H1 (cell line): ENCODE results near the gene MYO5A. TPM values are rescaled to one million over a fixed set of nuclear protein-coding genes. Genes with fewer than 3 reads are reported as not detected.
A peak's percentile ranks its signal among the peaks of the same experiment; 100 is the strongest.

Experiments
- CTCF ChIA-PET: fragments of 300-600 bp; sonication (Branson Sonifier 250); formaldehyde crosslinking; loops from one replicate; lab custom pipeline; 2021; ENCODE audit not compliant: partially characterized antibody; lab: Charles Lee
- POLR2A ChIA-PET: fragments of 300-600 bp; sonication (Branson Sonifier 250); formaldehyde crosslinking; loops from one replicate; lab custom pipeline; 2021; ENCODE audit warnings: inconsistent platforms; ENCODE audit not compliant: partially characterized antibody; lab: Charles Lee
- DNase-seq, 2 experiments: peaks; one replicate each; pipeline versions ENCODE4 v3.0.0 to v3.0.0-alpha.2; 2010 to 2022; ENCODE audit warnings: low spot score in 2 of 2, low read depth in 1 of 2, mixed read lengths in 1 of 2
- FAIRE-seq: peaks from 2 replicates; lab custom pipeline; 2011; peaks lifted over from hg19 to GRCh38; lab: Jason Lieb, UNC
- H2AFZ ChIP-seq: 2 replicates; pipeline ENCODE4 v1.8.1; 2012; ENCODE audit warnings: low read length, inconsistent platforms
- H2AK5ac ChIP-seq: 2 replicates; pipeline ENCODE4 v1.6.1; 2013; ENCODE audit warnings: low read depth, low read length
- H2BK120ac ChIP-seq: replicated peaks from 2 replicates; pipeline ENCODE3; 2013; ENCODE audit warnings: low read depth, low read length, inconsistent platforms
- H2BK12ac ChIP-seq: 2 replicates; pipeline ENCODE4 v1.6.1; 2013; ENCODE audit warnings: low read depth, low read length
- H2BK15ac ChIP-seq: 2 replicates; pipeline ENCODE4 v1.6.1; 2013; ENCODE audit warnings: low read length
- H2BK20ac ChIP-seq: 2 replicates; pipeline ENCODE4 v1.6.1; 2013; ENCODE audit warnings: low read length
- H2BK5ac ChIP-seq: 2 replicates; pipeline ENCODE4 v1.6.1; 2013; ENCODE audit warnings: low read depth, low read length
- H3K14ac ChIP-seq: 2 replicates; pipeline ENCODE4 v1.6.1; 2013; ENCODE audit warnings: inconsistent platforms; ENCODE audit not compliant: insufficient read length
- H3K18ac ChIP-seq: 2 replicates; pipeline ENCODE4 v1.6.1; 2013; ENCODE audit warnings: low read length; ENCODE audit errors: extremely low read depth
- H3K23ac ChIP-seq: 2 replicates; pipeline ENCODE4 v1.6.1; 2013; ENCODE audit warnings: inconsistent platforms; ENCODE audit not compliant: insufficient read length
- H3K23me2 ChIP-seq: 2 replicates; pipeline ENCODE4 v1.6.1; 2013; ENCODE audit warnings: low read depth, low read length
- H3K27ac ChIP-seq: 2 replicates; pipeline ENCODE4 v1.6.1; 2011; ENCODE audit warnings: low read depth, low read length, inconsistent platforms
- H3K27me3 ChIP-seq, 4 experiments: replicated peaks in 1 of 4; 1 replicate in 1 of 4; 2 replicates in 3 of 4; pipeline versions ENCODE4 v1.6.1 to v1.8.1; 2011 to 2013; ENCODE audit warnings: low read length in 3 of 4, mild to moderate bottlenecking in 3 of 4, inconsistent platforms in 2 of 4, mixed read lengths in 2 of 4, moderate library complexity in 1 of 4; ENCODE audit not compliant: control insufficient read depth in 3 of 4, insufficient read depth in 3 of 4; ENCODE audit errors: extremely low read depth in 1 of 4
- H3K36me3 ChIP-seq, 4 experiments: 2 replicates each; pipeline versions ENCODE4 v1.6.1 to v1.8.1; 2011 to 2013; ENCODE audit warnings: mild to moderate bottlenecking in 4 of 4, low read length in 3 of 4, moderate library complexity in 2 of 4, control low read depth in 1 of 4, inconsistent platforms in 1 of 4; ENCODE audit not compliant: insufficient read depth in 4 of 4, control insufficient read depth in 2 of 4
- H3K4ac ChIP-seq: replicated peaks from 2 replicates; pipeline ENCODE3; 2013; ENCODE audit warnings: low read length, low read depth, mixed read lengths, inconsistent platforms; ENCODE audit not compliant: insufficient read length
- H3K4me1 ChIP-seq, 4 experiments: replicated peaks in 1 of 4; 1 replicate in 1 of 4; 2 replicates in 3 of 4; pipeline versions ENCODE4 v1.6.1 to v1.8.1; 2011 to 2013; ENCODE audit warnings: low read length in 3 of 4, inconsistent platforms in 2 of 4, mixed read lengths in 1 of 4; ENCODE audit not compliant: insufficient read depth in 4 of 4, control insufficient read depth in 3 of 4
- H3K4me2 ChIP-seq, 2 experiments: 2 replicates each; pipeline versions ENCODE4 v1.6.1 to v1.8.1; 2011 to 2013; ENCODE audit warnings: low read depth in 2 of 2, low read length in 2 of 2, control low read depth in 1 of 2, inconsistent platforms in 1 of 2, mild to moderate bottlenecking in 1 of 2; ENCODE audit not compliant: insufficient read depth in 1 of 2
- H3K4me3 ChIP-seq, 4 experiments: fragments of 200-600, 300-600 bp in 1 of 4; sonication (generic), shearing (Covaris generic), sonication (Bioruptor Twin) in 1 of 4; 2 replicates each; pipeline versions ENCODE4 v1.5.1 to v1.8.1; 2011 to 2016; ENCODE audit warnings: low read length in 4 of 4, low read depth in 3 of 4, control low read depth in 2 of 4, inconsistent platforms in 2 of 4, mild to moderate bottlenecking in 2 of 4, mixed read lengths in 1 of 4, moderate library complexity in 1 of 4; ENCODE audit not compliant: insufficient read depth in 2 of 4; ENCODE audit errors: extremely low read depth in 1 of 4
- H3K56ac ChIP-seq: replicated peaks from 2 replicates; pipeline ENCODE3; 2013; ENCODE audit warnings: low read depth, mild to moderate bottlenecking, mixed read lengths, low read length, inconsistent platforms; ENCODE audit not compliant: insufficient read length
- H3K79me1 ChIP-seq: 2 replicates; pipeline ENCODE4 v1.6.1; 2013; ENCODE audit warnings: low read depth, low read length, control low read depth
- H3K79me2 ChIP-seq, 2 experiments: 2 replicates each; pipeline versions ENCODE4 v1.6.1 to v1.8.1; 2012 to 2013; ENCODE audit warnings: low read length in 2 of 2, mild to moderate bottlenecking in 2 of 2, inconsistent platforms in 1 of 2; ENCODE audit not compliant: insufficient read depth in 2 of 2, control insufficient read depth in 1 of 2
- H3K9ac ChIP-seq, 4 experiments: replicated peaks in 1 of 4; 1 replicate in 1 of 4; 2 replicates in 3 of 4; pipeline versions ENCODE4 v1.6.1 to v1.8.1; 2011 to 2013; ENCODE audit warnings: low read depth in 3 of 4, low read length in 3 of 4, control low read depth in 2 of 4, mild to moderate bottlenecking in 2 of 4, moderate library complexity in 2 of 4, inconsistent platforms in 1 of 4; ENCODE audit errors: extremely low read depth in 1 of 4
- H3K9me3 ChIP-seq, 2 experiments: 2 replicates each; pipeline versions ENCODE4 v1.6.1 to v1.8.1; 2012 to 2013; ENCODE audit warnings: mild to moderate bottlenecking in 2 of 2, moderate library complexity in 2 of 2, control low read depth in 1 of 2, inconsistent platforms in 1 of 2, low read depth in 1 of 2, low read length in 1 of 2, mixed read lengths in 1 of 2; ENCODE audit not compliant: insufficient read depth in 2 of 2
- H4K20me1 ChIP-seq, 2 experiments: replicated peaks in 1 of 2; 2 replicates each; pipeline versions ENCODE3 to v1.8.1; 2011 to 2013; ENCODE audit warnings: inconsistent platforms in 2 of 2, low read length in 2 of 2, mild to moderate bottlenecking in 1 of 2; ENCODE audit not compliant: insufficient read depth in 2 of 2, control insufficient read depth in 1 of 2
- H4K5ac ChIP-seq: 2 replicates; pipeline ENCODE4 v1.6.1; 2013; ENCODE audit warnings: low read length, low read depth, mixed read lengths, inconsistent platforms; ENCODE audit not compliant: insufficient read length
- H4K8ac ChIP-seq: 2 replicates; pipeline ENCODE4 v1.8.0; 2013; ENCODE audit warnings: mild to moderate bottlenecking, moderate library complexity, low read length, inconsistent platforms; ENCODE audit not compliant: insufficient read depth; ENCODE audit errors: extremely low read depth
- H4K91ac ChIP-seq: replicated peaks from 2 replicates; pipeline ENCODE3; 2013; ENCODE audit warnings: low read length, mixed read lengths, inconsistent platforms; ENCODE audit not compliant: insufficient read length
- CEBPB ChIP-seq: IDR thresholded peaks from 2 replicates; pipeline ENCODE4 v1.6.1; 2012; ENCODE audit warnings: low read depth, low read length
- RBBP5 ChIP-seq: IDR thresholded peaks from 2 replicates; pipeline ENCODE4 v1.7.1; 2012; ENCODE audit warnings: low read depth, mild to moderate bottlenecking, inconsistent platforms, low read length, moderate library complexity, borderline replicate concordance
- WGBS, 2 experiments: shearing (Covaris generic) in 1 of 2; methylation state at CpG; one replicate each; pipeline versions ENCODE4 v1.1.6 to v1.1.7; 2013 to 2015; ENCODE audit warnings: low lambda C conversion rate in 2 of 2, mixed read lengths in 2 of 2, inconsistent platforms in 1 of 2, low coverage in 1 of 2, missing lambda C conversion rate in 1 of 2; ENCODE audit not compliant: insufficient replicate concordance in 2 of 2, insufficient coverage in 1 of 2, insufficient read length in 1 of 2; ENCODE audit errors: extremely low coverage in 1 of 2, missing lambda C conversion rate in 1 of 2; 5-methylcytosine and 5-hydroxymethylcytosine counted together
- polyA plus RNA-seq, 7 experiments: library from polyadenylated mRNA; depleted of rRNA in 3 of 7; stranded (reverse) in 5 of 7; unstranded in 2 of 7; fragments of >200 nt in 5 of 7; fragments of 200-250 nt in 2 of 7; gene quantifications; 1 replicate in 5 of 7; 2 replicates in 1 of 7; 4 replicates in 1 of 7; pipeline versions ENCODE4 v1.2.1 to v1.2.3, GENCODE V29; 2011 to 2013; ENCODE audit warnings: missing spikeins in 2 of 7, mixed read lengths in 2 of 7
- total RNA-seq: library from RNA; stranded (reverse); fragmentation: NEBNext Ultra II Directional; extraction: Animal tissue kit (Norgen Biotek cat#: 25700); gene quantifications from 2 replicates; pipeline ENCODE4 v1.2.1, GENCODE V29; 2021

MYO5A gene
- total and polyA plus RNA-seq, 2 of the 8 experiments (the other 6 are each of a cell fraction or from before 2014, with no cell fraction given) = 11.4 to 24.7 TPM

GRCh38 chr15:52351206-52351908, 177.3 kb downstream of the MYO5A start:
- H2AK5ac ChIP-seq = no peak overlapping the region
- DNase-seq (no peak), FAIRE-seq (no peak)
- no peak overlapping the region for H2BK20ac ChIP-seq
- H3K79me1 ChIP-seq = no peaks in the 10 kb centered on the region
- no peaks in the 10 kb centered on the region for H4K20me1 ChIP-seq
- no peaks in the 10 kb centered on the region for H3K23me2 ChIP-seq
- no peak overlapping the region for H3K4me2 ChIP-seq
- H3K27me3 ChIP-seq = no peaks in the 10 kb centered on the region
- H4K8ac ChIP-seq = no peak overlapping the region
- H3K36me3 ChIP-seq = peaks cover 0 to 8% (median 3%) of the 10 kb centered on the region in 4 experiments; a peak in 3 of 8 replicates
- no peaks in the 10 kb centered on the region for H3K4me1 ChIP-seq
- no peak overlapping the region for H4K5ac ChIP-seq
- H3K27ac ChIP-seq = no peak overlapping the region
- H3K4ac ChIP-seq = no peak overlapping the region
- WGBS, 2 experiments = 92% methylated on average over 9 of the region's 9 CpGs; no CpG with 5 or more reads in 1 of the 2 experiments
- no peak overlapping the region for H2BK15ac ChIP-seq
- no peak overlapping the region for H2BK5ac ChIP-seq
- no peaks in the 10 kb centered on the region for H3K79me2 ChIP-seq
- H3K23ac ChIP-seq = no peak overlapping the region
- H4K91ac ChIP-seq = no peak overlapping the region
- H3K14ac ChIP-seq = no peak overlapping the region
- H2BK120ac ChIP-seq = no peak overlapping the region
- no peak overlapping the region for H3K9ac ChIP-seq
- no peak overlapping the region for H2AFZ ChIP-seq
- CTCF ChIA-PET = no interaction called here
- H2BK12ac ChIP-seq = no peak overlapping the region
- POLR2A ChIA-PET = no interaction called here
- H3K18ac ChIP-seq = no peak overlapping the region
- H3K9me3 ChIP-seq = no peaks in the 10 kb centered on the region
- TF ChIP-seq RBBP5 (no peak), CEBPB (peak; percentile 73)
- no peak overlapping the region for H3K4me3 ChIP-seq
- H3K56ac ChIP-seq = no peak overlapping the region
